ENCODE results near the gene CELF1. TPM values are rescaled to one million over a fixed set of nuclear protein-coding genes. Genes with fewer than 3 reads are reported as not detected.

CELF1 gene
- polyA plus RNA-seq, 1 donor from 2014 or later, result 209 TPM

GRCh38 chr11:47496808-47497207 lies 56.1 kb downstream of the CELF1 start:
- H2AFZ ChIP-seq (ENCODE audit: low read depth, low read length), result no peak overlapping the region
- no peak for TF ChIP-seq CTCF (IDR thresholded peaks at IDR 0.05; ENCODE audit: poor library complexity, severe bottlenecking)
- TF ChIP-seq SMC3 (conservative IDR thresholded peaks at IDR 0.05; ENCODE audit: poor library complexity), result no peak
- TF ChIP-seq EZH2 (IDR thresholded peaks at IDR 0.05; ENCODE audit: borderline replicate concordance, insufficient read depth, low read length, poor library complexity, severe bottlenecking), result no peak
- TF ChIP-seq EP300 (conservative IDR thresholded peaks at IDR 0.05; ENCODE audit: poor library complexity, severe bottlenecking), result no peak
- TF ChIP-seq TAF1 (IDR thresholded peaks at IDR 0.05; ENCODE audit: low read depth), result no peak
- TF ChIP-seq POLR2AphosphoS5 (IDR thresholded peaks at IDR 0.05), result no peak
- TF ChIP-seq REST (IDR thresholded peaks at IDR 0.05; ENCODE audit: borderline replicate concordance), result no peak
- no peak for TF ChIP-seq RAD21 (conservative IDR thresholded peaks at IDR 0.05)
- TF ChIP-seq MXI1 (conservative IDR thresholded peaks at IDR 0.05; ENCODE audit: poor library complexity, severe bottlenecking), result no peak
- H3K79me2 ChIP-seq (replicated peaks; ENCODE audit: insufficient read depth, low read length), result peaks cover 64% of the 10 kb centered on the region
- no peak overlapping the region for H3K4me2 ChIP-seq (ENCODE audit: low read length)
- no peak overlapping the region for H3K4me3 ChIP-seq (ENCODE audit: low read length)
- H4K20me1 ChIP-seq (ENCODE audit: insufficient read depth), result no peaks in the 10 kb centered on the region
- H3K27me3 ChIP-seq (ENCODE audit: insufficient read depth, low read depth, low read length), result no peaks in the 10 kb centered on the region
- H3K9me3 ChIP-seq (ENCODE audit: low read length), result no peaks in the 10 kb centered on the region
- no peaks in the 10 kb centered on the region for H3K9me2 ChIP-seq (ENCODE audit: insufficient read depth, low read length)
- peaks cover 3% of the 10 kb centered on the region for H3K36me3 ChIP-seq (ENCODE audit: insufficient read depth, low read length)
- no peaks in the 10 kb centered on the region for H3F3A ChIP-seq (ENCODE audit: insufficient read depth, low read length, poor library complexity, severe bottlenecking)
- H3K27ac ChIP-seq (ENCODE audit: low read length), result no peak overlapping the region
- no peak overlapping the region for H3K9ac ChIP-seq (ENCODE audit: low read length)

GRCh38 chr11:47495856-47496217 lies 57.1 kb downstream of the CELF1 start:
- H3F3A ChIP-seq (ENCODE audit: insufficient read depth, low read length, poor library complexity, severe bottlenecking), result no peaks in the 10 kb centered on the region
- no peak overlapping the region for H3K27ac ChIP-seq (ENCODE audit: low read length)
- H3K36me3 ChIP-seq (ENCODE audit: insufficient read depth, low read length), result peaks cover 3% of the 10 kb centered on the region
- no peaks in the 10 kb centered on the region for H3K9me2 ChIP-seq (ENCODE audit: insufficient read depth, low read length)
- H3K9me3 ChIP-seq (ENCODE audit: low read length), result no peaks in the 10 kb centered on the region
- peaks cover 54% of the 10 kb centered on the region for H3K79me2 ChIP-seq (replicated peaks; ENCODE audit: insufficient read depth, low read length)
- no peak overlapping the region for H3K4me3 ChIP-seq (ENCODE audit: low read length)
- no peak overlapping the region for H2AFZ ChIP-seq (ENCODE audit: low read depth, low read length)
- H3K9ac ChIP-seq (ENCODE audit: low read length), result no peak overlapping the region
- no peaks in the 10 kb centered on the region for H3K27me3 ChIP-seq (ENCODE audit: insufficient read depth, low read depth, low read length)
- H3K4me2 ChIP-seq (ENCODE audit: low read length), result no peak overlapping the region
- TF ChIP-seq CTCF (IDR thresholded peaks at IDR 0.05; ENCODE audit: poor library complexity, severe bottlenecking), result no peak
- TF ChIP-seq EZH2 (IDR thresholded peaks at IDR 0.05; ENCODE audit: borderline replicate concordance, insufficient read depth, low read length, poor library complexity, severe bottlenecking), result no peak
- no peak for TF ChIP-seq EP300 (conservative IDR thresholded peaks at IDR 0.05; ENCODE audit: poor library complexity, severe bottlenecking)
- TF ChIP-seq RAD21 (conservative IDR thresholded peaks at IDR 0.05), result no peak
- TF ChIP-seq TAF1 (IDR thresholded peaks at IDR 0.05; ENCODE audit: low read depth), result no peak
- no peak for TF ChIP-seq MXI1 (conservative IDR thresholded peaks at IDR 0.05; ENCODE audit: poor library complexity, severe bottlenecking)
- no peak for TF ChIP-seq POLR2AphosphoS5 (IDR thresholded peaks at IDR 0.05)
- TF ChIP-seq SMC3 (conservative IDR thresholded peaks at IDR 0.05; ENCODE audit: poor library complexity), result no peak
- no peak for TF ChIP-seq REST (IDR thresholded peaks at IDR 0.05; ENCODE audit: borderline replicate concordance)
- H4K20me1 ChIP-seq (ENCODE audit: insufficient read depth), result no peaks in the 10 kb centered on the region

Data from neural cell (in vitro differentiated cells).